HK-2 (cell line): Measurements from ENCODE around the gene AFTPH.

Experiments
- DNase-seq: peaks from one replicate; pipeline ENCODE4 v3.0.0-alpha.2; 2018; ENCODE audit not compliant: unreplicated experiment

AFTPH gene

DNA sequence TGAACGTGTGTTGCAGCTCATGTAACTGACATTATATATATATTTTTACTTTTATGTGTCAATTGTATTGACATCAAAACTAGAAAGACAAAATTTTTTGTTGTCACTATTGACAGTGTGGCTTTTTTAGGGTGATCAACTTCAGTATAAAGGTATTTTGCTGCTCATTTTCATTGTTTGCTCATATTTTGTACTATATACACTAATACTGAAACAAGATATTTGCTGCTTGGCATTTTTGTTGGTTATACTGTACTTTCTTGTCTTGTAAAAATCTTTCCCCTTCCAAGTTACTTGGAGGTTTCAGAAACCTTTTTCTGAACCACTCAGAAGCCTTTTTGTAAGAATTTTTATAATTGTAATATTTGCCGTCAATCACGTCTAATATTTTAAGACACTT lies 16.5 kb downstream of the AFTPH start:
- DNase-seq = no peak

- DNase-seq = no peak
These were observed 17.4 kb downstream of the AFTPH start for GRCh38 chr2:64541547-64541946.

DNA sequence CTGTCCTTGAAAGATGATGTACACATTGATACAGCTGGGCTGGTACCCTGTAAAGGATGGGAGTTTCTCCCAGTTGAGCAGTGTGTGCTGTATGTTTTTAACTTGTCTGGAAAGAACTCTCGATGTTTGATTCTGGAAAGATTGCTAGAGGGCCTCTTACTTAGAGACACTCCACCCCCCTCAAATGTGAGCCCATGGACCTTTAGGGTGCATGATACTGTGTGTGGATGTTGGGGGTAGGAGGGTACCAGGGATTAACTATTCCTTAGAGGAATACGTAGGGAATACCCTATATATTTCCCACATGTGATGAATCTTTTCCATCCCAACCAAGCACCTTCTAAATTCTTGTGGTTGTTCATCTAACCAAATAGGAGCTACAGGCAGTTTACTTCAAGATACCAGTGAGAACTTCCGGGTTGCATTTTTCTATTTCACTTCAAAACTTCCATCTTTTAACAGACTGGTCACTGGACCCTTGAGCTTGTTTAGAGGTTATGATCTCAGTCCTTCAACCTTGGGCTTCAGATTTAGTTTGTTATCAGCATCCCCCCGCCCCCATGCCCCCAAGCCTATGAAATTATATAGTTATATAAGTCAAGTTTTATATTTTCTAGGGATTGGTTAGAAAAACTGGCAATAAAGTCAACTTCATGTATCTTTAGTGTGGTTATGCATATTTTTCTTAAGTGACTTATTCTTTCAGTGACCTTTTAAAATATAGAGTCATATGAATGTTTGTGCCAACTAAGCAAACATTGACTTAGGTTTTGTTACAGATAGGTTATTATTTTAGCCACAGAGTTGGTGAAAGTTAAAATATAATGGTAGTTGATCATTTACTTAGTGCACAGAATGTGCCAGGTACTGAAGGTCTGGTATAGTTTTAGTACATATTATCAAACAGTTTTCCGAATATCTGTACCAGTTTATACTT lies 18.2 kb downstream of the AFTPH start:
- DNase-seq = no peak

DNA sequence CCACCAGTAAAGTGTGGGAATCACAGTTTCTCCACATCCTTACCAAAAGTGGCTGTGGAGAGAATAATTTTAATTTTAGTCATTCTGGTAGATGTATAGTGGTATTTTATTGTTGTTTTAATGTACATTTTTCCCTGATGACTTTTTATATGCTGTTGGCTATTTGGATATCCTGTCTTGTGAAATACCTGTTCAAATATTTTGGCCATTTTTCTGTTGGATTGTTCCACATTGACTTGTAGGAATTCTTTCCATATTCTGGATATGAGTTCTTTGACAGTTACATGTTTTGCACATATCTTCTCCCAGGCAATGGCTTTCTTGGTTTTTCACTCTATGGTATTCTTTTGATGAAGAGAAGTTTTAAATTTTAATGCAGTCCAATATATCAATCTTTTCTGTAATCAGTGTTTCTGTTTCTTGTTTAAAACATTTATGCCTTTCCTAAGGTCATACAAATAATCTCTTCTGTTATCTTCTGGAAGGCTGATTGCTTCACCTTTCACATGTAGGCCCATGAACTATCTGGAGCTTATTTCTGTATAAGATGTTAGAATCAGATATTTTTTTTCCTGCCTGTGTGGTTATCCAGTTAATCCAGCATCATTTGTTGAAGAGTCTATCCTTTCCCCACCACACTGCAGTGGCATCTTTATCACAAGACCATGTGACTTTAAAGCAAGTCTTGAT lies 19.0 kb downstream of the AFTPH start:
- DNase-seq = no peak

- DNase-seq = no peak
These were observed 24.6 kb downstream of the AFTPH start for GRCh38 chr2:64548761-64549160.

- DNase-seq = no peak
These were observed 25.9 kb downstream of the AFTPH start for GRCh38 chr2:64550042-64550441.

- no peak for DNase-seq
These were observed 27.7 kb downstream of the AFTPH start for GRCh38 chr2:64551851-64552250.

GRCh38 chr2:64554117-64554516 lies 30.0 kb downstream of the AFTPH start:
- DNase-seq = no peak

GRCh38 chr2:64558445-64559081 lies 34.4 kb downstream of the AFTPH start:
- DNase-seq = no peak

- DNase-seq = no peak
These were observed 38.1 kb downstream of the AFTPH start for GRCh38 chr2:64562148-64562784.

GRCh38 chr2:64563436-64563938 lies 39.4 kb downstream of the AFTPH start:
- DNase-seq = no peak

- DNase-seq = no peak
These were observed 42.0 kb downstream of the AFTPH start for GRCh38 chr2:64565949-64566710.

DNA sequence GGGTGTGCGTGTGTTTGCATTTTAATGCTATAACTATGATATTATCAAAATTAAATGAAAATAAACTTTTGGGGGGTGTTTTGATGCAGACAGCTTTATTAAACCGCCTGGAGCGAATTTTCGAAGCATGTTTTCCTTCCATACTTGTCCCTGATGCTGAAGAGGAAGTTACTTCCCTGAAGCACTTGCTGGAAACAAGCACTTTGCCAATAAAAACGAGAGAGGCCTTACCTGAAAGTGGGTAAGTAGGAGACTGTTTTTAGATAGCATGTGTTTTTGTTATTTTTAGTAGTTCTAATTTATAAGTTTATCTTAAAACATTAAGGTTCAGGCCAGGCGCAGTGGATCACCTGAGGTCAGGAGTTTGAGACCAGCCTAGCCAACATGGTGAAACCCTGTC lies 43.3 kb downstream of the AFTPH start:
- DNase-seq = no peak

DNA sequence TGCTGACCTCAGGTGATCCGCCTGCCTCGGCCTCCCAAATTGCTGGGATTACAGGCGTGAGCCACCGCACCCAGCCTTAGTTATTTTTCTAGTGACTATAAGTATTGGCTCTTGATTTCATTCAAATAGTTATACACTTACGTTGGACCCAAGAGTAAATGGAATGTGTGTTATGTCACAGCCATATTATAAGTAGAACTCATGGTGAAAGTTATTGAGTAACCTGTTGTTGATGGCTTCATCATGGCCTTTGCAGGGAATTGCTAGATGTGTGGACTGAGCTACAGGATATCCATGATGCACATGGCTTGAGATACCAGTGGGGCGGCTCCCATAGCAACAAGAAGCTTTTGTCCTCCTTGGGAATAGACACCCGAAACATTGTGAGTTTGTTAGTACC lies 44.7 kb downstream of the AFTPH start:
- DNase-seq = no peak

GRCh38 chr2:64574871-64575270 lies 50.7 kb downstream of the AFTPH start:
- DNase-seq = no peak

GRCh38 chr2:64581018-64581417 lies 56.9 kb downstream of the AFTPH start:
- DNase-seq = no peak

GRCh38 chr2:64581777-64582539 lies 57.8 kb downstream of the AFTPH start:
- no peak for DNase-seq

GRCh38 chr2:64582774-64583340 lies 58.7 kb downstream of the AFTPH start:
- DNase-seq = no peak

- no peak for DNase-seq
These were observed 61.9 kb downstream of the AFTPH start for GRCh38 chr2:64586054-64586453.

DNA sequence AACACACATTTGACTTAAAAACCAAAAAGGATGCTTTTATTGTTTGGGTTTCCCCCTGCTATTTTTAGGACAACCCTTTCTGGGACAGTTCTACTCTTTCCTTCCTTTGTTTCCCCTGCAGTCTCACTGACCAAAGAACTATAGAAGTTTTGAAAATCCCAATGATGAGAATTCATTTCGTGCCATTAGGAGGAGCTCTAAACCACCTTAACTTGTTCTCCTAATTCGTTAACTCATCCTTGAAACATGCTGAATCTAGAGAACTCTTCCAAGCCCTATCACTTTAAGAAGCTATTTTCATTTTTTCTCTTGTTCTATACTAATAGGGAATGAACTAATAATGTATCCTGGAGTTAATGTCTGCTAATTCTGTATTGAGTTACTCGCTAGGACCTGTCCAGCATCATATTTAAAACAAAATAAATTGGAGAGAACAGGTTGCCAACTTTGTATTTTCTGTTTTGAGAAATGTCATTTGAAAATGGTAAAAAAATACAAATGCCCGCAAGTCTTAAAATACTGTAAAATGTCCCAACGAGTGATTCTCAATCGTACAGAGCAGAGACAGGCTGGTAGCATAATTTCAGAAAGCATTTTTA lies 62.9 kb downstream of the AFTPH start:
- no peak for DNase-seq
